HG03342 (cell line): ENCODE data around the gene DPM1.
"Not testable (repeated sequence)": the region's sequence is repeated elsewhere in the genome, so short reads cannot be mapped to it uniquely, and the experiment has no call there.

ENCODE experiments used
- ATAC-seq: cut with Tn5 transposase; IDR thresholded peaks from one replicate; pipeline ENCODE4 v1.9.1; 2021; ENCODE audit warnings: mild to moderate bottlenecking, moderate library complexity; ENCODE audit not compliant: unreplicated experiment

Gene DPM1

DNA sequence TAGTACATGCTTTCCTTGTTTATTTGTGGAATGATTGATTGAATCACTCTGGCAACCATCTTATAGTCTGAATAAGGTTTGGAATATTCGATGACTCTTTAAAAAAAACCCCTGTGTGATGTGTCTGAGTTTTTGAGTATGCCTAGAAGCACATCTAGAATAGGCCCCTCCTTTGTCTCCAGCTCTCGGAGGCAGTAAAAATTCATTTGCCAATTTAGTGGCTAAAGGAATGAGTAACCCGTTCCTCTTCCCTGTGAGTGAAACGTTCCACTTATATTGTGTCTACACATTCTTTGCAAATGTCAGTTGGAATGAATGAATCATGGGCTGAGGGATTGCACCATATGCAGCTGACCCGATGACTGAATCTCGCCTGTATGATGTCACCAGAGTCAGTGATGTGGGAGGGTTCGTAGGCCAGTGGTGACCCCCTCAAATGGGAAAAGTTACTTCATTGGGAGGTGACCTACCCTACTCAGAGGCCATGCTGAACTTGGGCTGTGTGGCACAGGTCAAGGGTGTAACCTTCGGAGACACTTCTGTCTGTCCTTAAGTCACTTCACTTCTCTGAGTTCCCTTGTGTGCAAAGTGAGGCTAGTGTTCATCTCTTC, 21.8 kb upstream of the DPM1 start:
- no peak for ATAC-seq

DNA sequence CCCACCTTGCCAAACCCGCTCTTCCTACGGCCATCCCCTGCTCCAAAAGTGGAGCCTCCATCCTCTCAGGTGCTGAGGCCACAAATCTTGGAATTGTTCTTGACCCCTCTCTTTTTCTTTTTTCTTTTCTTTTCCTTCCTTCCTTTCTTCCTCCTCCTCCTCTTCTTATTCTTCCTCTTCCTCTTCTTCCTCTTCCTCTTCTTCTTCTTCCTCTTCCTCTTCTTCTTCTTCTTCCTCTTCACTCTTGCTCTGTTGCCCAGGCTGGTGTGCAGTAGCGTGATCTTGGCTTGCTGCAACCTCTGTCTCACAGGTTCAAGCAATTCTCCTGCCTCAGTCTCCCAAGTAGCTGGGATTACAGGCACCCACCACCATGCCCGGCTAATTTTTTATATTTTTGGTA, 20.2 kb upstream of the DPM1 start:
- ATAC-seq = not testable (repeated sequence)

- no peak for ATAC-seq
Observed at GRCh38 chr20:50977066-50978021, 19.0 kb upstream of the DPM1 start.

- no peak for ATAC-seq
Observed at GRCh38 chr20:50975701-50976330, 17.5 kb upstream of the DPM1 start.

DNA sequence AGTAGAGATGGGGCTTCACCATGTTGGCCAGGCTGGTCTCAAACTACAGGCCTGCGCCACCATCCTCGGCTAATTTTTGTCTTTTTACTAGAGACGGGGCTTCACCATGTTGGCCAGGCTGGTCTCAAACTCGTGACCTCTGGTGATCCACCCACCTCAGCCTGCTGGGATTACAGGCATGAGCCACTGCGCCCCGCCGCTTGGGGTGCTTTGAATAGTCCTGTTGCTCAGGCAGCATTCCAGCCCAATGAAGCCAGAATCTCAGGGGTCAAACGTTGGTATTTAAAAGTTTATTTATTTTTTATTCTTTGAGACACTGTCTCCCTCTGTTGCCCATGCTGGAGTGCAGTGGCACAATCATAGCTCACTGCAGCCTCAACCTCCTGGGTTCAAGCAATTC, 11.6 kb upstream of the DPM1 start:
- ATAC-seq = no peak

DNA sequence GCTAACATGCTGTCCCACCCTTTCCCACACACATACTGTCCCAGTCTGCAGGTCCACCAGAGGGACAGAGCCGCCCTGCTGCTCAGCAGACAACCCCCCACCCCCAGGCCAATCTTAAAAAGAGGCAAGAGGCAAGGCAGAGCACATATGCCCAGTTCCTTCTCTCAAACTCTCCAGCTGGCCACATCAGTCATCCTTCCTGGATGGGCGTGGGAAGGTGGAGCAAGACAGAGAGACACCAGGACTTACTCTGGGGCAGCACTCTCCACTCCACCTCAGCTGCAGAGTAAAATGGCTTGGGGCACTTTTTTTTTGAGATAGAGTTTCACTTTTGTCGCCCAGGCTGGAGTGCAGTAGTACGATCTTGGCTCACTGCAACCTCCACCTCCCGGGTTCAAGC, 11.1 kb upstream of the DPM1 start:
- no peak for ATAC-seq

- ATAC-seq = no peak
Observed at GRCh38 chr20:50968289-50968688, 10.0 kb upstream of the DPM1 start.

- ATAC-seq = no peak
Observed at GRCh38 chr20:50967586-50967985, 9.3 kb upstream of the DPM1 start.

- no peak for ATAC-seq
Observed at GRCh38 chr20:50959543-50960126, 1.3 kb upstream of the DPM1 start.

- ATAC-seq = peak; percentile 79
Observed at GRCh38 chr20:50958615-50959542, 547 bp upstream of the DPM1 start, which contains the start of gene MOCS3. MOCS3 (plus strand) TSS chr20:50958818; CDS start chr20:50958843, 25 bp downstream.

GRCh38 chr20:50957276-50957675, 1.1 kb downstream of the DPM1 start:
- ATAC-seq = no peak

GRCh38 chr20:50953821-50954220, 4.5 kb downstream of the DPM1 start:
- no peak for ATAC-seq

GRCh38 chr20:50953196-50953595, 5.1 kb downstream of the DPM1 start:
- ATAC-seq = no peak

- no peak for ATAC-seq
Observed at GRCh38 chr20:50948132-50948785, 10.1 kb downstream of the DPM1 start.

- ATAC-seq = no peak
Observed at GRCh38 chr20:50943069-50943468, 15.3 kb downstream of the DPM1 start.

DNA sequence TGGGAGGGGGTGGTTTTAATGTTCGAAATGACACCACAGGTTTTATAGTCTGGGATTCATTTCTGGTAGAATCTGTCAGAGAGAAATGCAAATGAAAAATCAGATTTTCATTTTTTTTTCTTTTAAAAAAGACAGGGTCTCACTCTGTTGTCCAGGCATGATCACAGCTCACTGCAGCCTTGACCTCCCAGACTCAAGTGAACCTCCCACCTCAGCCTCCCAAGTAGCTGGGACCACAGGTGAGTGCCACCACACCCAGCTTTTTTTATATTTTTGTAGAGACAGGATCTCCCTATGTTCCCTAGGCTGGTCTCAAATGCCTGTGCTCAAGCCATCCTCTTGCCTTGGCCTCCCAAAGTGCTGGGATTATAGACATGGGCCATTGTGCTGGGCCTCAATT, 24.7 kb downstream of the DPM1 start:
- ATAC-seq = no peak

DNA sequence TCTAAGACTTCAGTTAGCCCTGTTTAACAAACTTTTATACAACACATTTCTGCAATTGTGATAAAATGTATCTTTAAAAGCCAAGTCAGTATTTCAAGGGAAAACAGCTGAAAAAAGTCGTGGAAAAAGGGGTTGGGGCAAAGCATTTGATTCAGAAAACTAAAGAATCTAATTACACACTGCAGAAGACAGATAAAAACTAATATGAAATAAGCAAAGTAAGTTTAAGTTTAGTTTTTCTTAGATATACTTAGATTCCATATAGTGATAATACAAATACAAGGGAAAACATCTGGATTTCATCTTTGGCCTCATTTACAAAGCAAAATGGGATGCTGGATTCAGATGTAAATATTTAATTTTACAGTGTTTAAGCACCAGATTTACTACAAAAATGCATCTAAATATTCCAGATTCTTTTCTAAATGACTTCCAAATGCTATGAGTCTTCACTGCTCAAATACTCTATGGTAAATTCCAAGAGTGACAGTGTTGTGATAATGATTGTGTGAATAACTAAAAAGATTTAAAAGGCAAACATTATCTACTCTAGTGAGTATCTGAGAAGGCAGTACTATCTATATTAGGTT, 25.5 kb downstream of the DPM1 start:
- ATAC-seq = no peak

DNA sequence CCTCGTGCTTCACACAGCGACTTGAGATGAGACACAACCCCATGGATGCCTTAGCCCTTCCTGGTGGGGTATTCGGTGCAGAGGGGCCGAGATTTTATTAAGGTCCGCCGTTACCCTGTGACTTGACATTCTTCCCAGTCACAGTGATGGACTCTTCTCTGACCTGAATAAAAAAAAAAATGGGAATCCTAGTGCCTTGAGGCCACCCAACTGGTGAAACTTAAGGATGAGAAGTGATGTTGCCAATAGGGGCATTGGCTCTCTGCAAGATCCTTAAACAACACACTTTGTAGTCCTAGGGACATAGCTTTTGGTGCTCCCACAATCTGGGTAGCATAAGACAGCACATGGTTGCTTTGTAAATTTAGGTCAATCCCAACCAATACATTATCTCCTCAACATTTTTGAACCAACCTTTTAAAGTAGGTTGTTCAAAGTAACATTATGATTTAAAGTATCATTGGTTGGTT, 26.3 kb downstream of the DPM1 start:
- ATAC-seq = no peak

GRCh38 chr20:50931306-50932015, 26.9 kb downstream of the DPM1 start, which contains the start of gene ADNP:
ADNP (minus strand) TSS chr20:50931437; CDS start chr20:50903996, 27,441 bp downstream.
- ATAC-seq = peak; percentile 59
